ENCODE measurements around the gene AHI1. TPM values are rescaled to one million over a fixed set of nuclear protein-coding genes. Genes with fewer than 3 reads are reported as not detected.

Gene AHI1
- total RNA-seq, 1 donor from 2014 or later = 38.3 TPM

- TF ChIP-seq CTCF (IDR thresholded peaks at IDR 0.05; ENCODE audit: unreplicated experiment) = no peak
- peaks cover 32% of the 10 kb centered on the region for H3K4me1 Mint-ChIP-seq (ENCODE audit: low read depth)
- no peak overlapping the region for H3K27ac Mint-ChIP-seq
- no peak overlapping the region for H3K4me3 Mint-ChIP-seq (ENCODE audit: low read depth)
- H3K36me3 Mint-ChIP-seq (ENCODE audit: insufficient read depth) = no peaks in the 10 kb centered on the region
- H3K27me3 Mint-ChIP-seq = no peaks in the 10 kb centered on the region
- peaks cover 3% of the 10 kb centered on the region for H3K9me3 Mint-ChIP-seq (ENCODE audit: low read depth)
- DNase-seq (ENCODE audit: low spot score, unreplicated experiment) = no peak
Measured at GRCh38 chr6:135268263-135268662, 229.3 kb downstream of the AHI1 start.

GRCh38 chr6:135267085-135267484 is 230.5 kb downstream of the AHI1 start:
- no peaks in the 10 kb centered on the region for H3K36me3 Mint-ChIP-seq (ENCODE audit: insufficient read depth)
- peaks cover 3% of the 10 kb centered on the region for H3K27me3 Mint-ChIP-seq
- peaks cover 3% of the 10 kb centered on the region for H3K9me3 Mint-ChIP-seq (ENCODE audit: low read depth)
- H3K4me1 Mint-ChIP-seq (ENCODE audit: low read depth) = peaks cover 32% of the 10 kb centered on the region
- H3K4me3 Mint-ChIP-seq (ENCODE audit: low read depth) = no peak overlapping the region
- no peak for DNase-seq (ENCODE audit: low spot score, unreplicated experiment)
- no peak overlapping the region for H3K27ac Mint-ChIP-seq
- no peak for TF ChIP-seq CTCF (IDR thresholded peaks at IDR 0.05; ENCODE audit: unreplicated experiment)

GRCh38 chr6:135266675-135267074 is 230.9 kb downstream of the AHI1 start:
- no peaks in the 10 kb centered on the region for H3K36me3 Mint-ChIP-seq (ENCODE audit: insufficient read depth)
- peaks cover 3% of the 10 kb centered on the region for H3K27me3 Mint-ChIP-seq
- peaks cover 3% of the 10 kb centered on the region for H3K9me3 Mint-ChIP-seq (ENCODE audit: low read depth)
- no peak overlapping the region for H3K4me3 Mint-ChIP-seq (ENCODE audit: low read depth)
- peaks cover 30% of the 10 kb centered on the region for H3K4me1 Mint-ChIP-seq (ENCODE audit: low read depth)
- TF ChIP-seq CTCF (IDR thresholded peaks at IDR 0.05; ENCODE audit: unreplicated experiment) = no peak
- H3K27ac Mint-ChIP-seq = no peak overlapping the region
- no peak for DNase-seq (ENCODE audit: low spot score, unreplicated experiment)

GRCh38 chr6:135265278-135265677 is 232.3 kb downstream of the AHI1 start:
- Mint-ChIP-seq H3K4me3 (ENCODE audit: low read depth) (no peak overlapping the region), H3K4me1 (ENCODE audit: low read depth) (peaks cover 18% of the 10 kb centered on the region), H3K9me3 (ENCODE audit: low read depth) (peaks cover 3% of the 10 kb centered on the region), H3K27me3 (peaks cover 3% of the 10 kb centered on the region), H3K27ac (no peak overlapping the region), H3K36me3 (ENCODE audit: insufficient read depth) (no peaks in the 10 kb centered on the region)
- no peak for TF ChIP-seq CTCF (IDR thresholded peaks at IDR 0.05; ENCODE audit: unreplicated experiment)
- no peak for DNase-seq (ENCODE audit: low spot score, unreplicated experiment)

GRCh38 chr6:135261872-135262725 is 235.4 kb downstream of the AHI1 start:
- no peak for DNase-seq (ENCODE audit: low spot score, unreplicated experiment)
- Mint-ChIP-seq H3K27ac (no peak overlapping the region), H3K9me3 (ENCODE audit: low read depth) (peaks cover 3% of the 10 kb centered on the region), H3K4me1 (ENCODE audit: low read depth) (peaks cover 10% of the 10 kb centered on the region), H3K36me3 (ENCODE audit: insufficient read depth) (no peaks in the 10 kb centered on the region), H3K4me3 (ENCODE audit: low read depth) (no peak overlapping the region), H3K27me3 (peaks cover 11% of the 10 kb centered on the region)
- no peak for TF ChIP-seq CTCF (IDR thresholded peaks at IDR 0.05; ENCODE audit: unreplicated experiment)
